HEK293T (cell line): ENCODE measurements around the gene UMODL1.

ENCODE experiments used
- ARNT ChIP-seq: fragments of 450-650 bp; IDR thresholded peaks from 2 replicates; pipeline ENCODE4 v1.6.1; 2017; ENCODE audit warnings: mild to moderate bottlenecking
- BHLHE40 ChIP-seq: fragments of 450-650 bp; IDR thresholded peaks from 2 replicates; pipeline ENCODE4 v1.6.1; 2016; ENCODE audit warnings: mild to moderate bottlenecking, moderate library complexity, borderline replicate concordance
- FOXA1 ChIP-seq: fragments of 450-650 bp; IDR thresholded peaks from 2 replicates; pipeline ENCODE4 v1.6.1; 2016; ENCODE audit warnings: mild to moderate bottlenecking
- FOXK2 ChIP-seq: fragments of 450-650 bp; IDR thresholded peaks from 2 replicates; pipeline ENCODE4 v1.6.1; 2016; ENCODE audit warnings: mild to moderate bottlenecking
- FOXM1 ChIP-seq: fragments of 450-650 bp; IDR thresholded peaks from 2 replicates; pipeline ENCODE4 v1.6.1; 2017; ENCODE audit warnings: mild to moderate bottlenecking, borderline replicate concordance
- SUZ12 ChIP-seq: fragments of 450-650 bp; IDR thresholded peaks from 2 replicates; pipeline ENCODE4 v1.6.1; 2016; ENCODE audit warnings: mild to moderate bottlenecking

DNA sequence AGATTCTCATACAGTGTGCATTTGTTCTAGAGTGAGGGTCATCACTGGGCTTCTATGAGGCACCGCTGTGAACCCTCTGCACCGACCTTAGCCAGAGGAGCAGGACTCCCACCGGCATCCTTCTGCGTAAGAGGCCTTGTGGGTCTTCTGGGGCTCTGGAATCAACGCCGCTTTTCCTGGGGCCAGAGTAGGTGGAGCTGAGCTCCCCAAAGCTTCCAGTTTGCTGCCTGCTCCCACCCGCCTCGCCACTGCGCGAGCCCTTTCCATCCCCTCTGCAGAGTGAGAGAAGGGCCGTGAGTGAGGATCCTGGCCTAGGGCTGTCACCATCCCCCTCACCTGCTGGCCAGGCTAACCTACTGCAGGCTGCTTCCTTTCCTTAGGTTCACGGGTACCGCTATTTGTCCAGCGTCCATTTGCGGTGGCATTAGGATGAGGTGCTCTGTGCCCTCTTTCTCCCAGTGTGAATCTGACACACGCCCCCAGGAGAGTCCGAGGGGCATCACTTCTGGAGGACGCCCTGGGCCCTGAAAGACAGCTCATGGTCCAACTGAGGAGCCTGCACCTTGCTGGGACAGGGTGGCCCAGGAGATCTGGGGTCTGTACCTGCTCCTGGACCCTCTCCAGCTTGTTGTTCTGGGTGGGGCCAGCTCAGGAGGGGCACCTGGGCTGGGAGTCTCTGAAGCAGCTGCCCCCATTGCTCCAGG is 36.2 kb downstream of the UMODL1 start:
- TF ChIP-seq FOXM1 = no peak
- TF ChIP-seq ARNT = no peak
- no peak for TF ChIP-seq SUZ12
- no peak for TF ChIP-seq FOXK2
- no peak for TF ChIP-seq BHLHE40
- TF ChIP-seq FOXA1 = no peak
